SK-N-MC (cell line): ENCODE measurements around the gene ADGRB2.

Source experiments
- EZH2 ChIP-seq: fragments of 200-600 bp; sonication (generic); IDR thresholded peaks from one replicate; pipeline ENCODE4 v1.6.1; 2017; ENCODE audit warnings: antibody characterized with exemption
- POLR2AphosphoS5 ChIP-seq: IDR thresholded peaks from 2 replicates; pipeline ENCODE4 v1.6.1; 2012; ENCODE audit warnings: mild to moderate bottlenecking, low read depth, low read length, borderline replicate concordance

DNA sequence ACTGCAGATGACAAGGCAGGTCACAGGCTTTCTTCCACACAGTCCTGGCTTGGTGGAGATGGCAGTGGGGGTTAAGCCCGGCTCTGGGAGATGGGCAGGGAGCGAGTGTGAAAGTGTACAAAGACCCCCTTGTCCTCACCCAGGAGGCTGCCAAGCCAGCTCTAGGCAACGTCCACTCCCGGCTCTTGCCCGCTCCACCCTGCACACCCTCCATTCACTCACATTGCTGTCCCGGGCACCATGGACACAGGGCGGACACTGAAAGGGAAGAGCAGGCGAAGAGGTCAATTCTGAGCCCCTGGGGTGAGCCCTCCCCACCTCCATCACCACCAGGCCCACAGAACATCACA, 69.2 kb downstream of the ADGRB2 start:
- TF ChIP-seq POLR2AphosphoS5 (no peak), EZH2 (no peak)
